H1 (cell line): ENCODE measurements around the gene DRC1. TPM values are rescaled to one million over a fixed set of nuclear protein-coding genes. Genes with fewer than 3 reads are reported as not detected.

Experiments used
- CTCF ChIA-PET: fragments of 300-600 bp; sonication (Branson Sonifier 250); formaldehyde crosslinking; loops from one replicate; lab custom pipeline; 2021; ENCODE audit not compliant: partially characterized antibody; lab: Charles Lee
- POLR2A ChIA-PET: fragments of 300-600 bp; sonication (Branson Sonifier 250); formaldehyde crosslinking; loops from one replicate; lab custom pipeline; 2021; ENCODE audit warnings: inconsistent platforms; ENCODE audit not compliant: partially characterized antibody; lab: Charles Lee
- DNase-seq, 2 experiments: peaks; one replicate each; pipeline versions ENCODE4 v3.0.0 to v3.0.0-alpha.2; 2010 to 2022; ENCODE audit warnings: low spot score in 2 of 2, low read depth in 1 of 2, mixed read lengths in 1 of 2
- FAIRE-seq: peaks from 2 replicates; lab custom pipeline; 2011; peaks lifted over from hg19 to GRCh38; lab: Jason Lieb, UNC
- H2AFZ ChIP-seq: 2 replicates; pipeline ENCODE4 v1.8.1; 2012; ENCODE audit warnings: low read length, inconsistent platforms
- H2AK5ac ChIP-seq: 2 replicates; pipeline ENCODE4 v1.6.1; 2013; ENCODE audit warnings: low read depth, low read length
- H2BK120ac ChIP-seq: replicated peaks from 2 replicates; pipeline ENCODE3; 2013; ENCODE audit warnings: low read depth, low read length, inconsistent platforms
- H2BK12ac ChIP-seq: 2 replicates; pipeline ENCODE4 v1.6.1; 2013; ENCODE audit warnings: low read depth, low read length
- H2BK15ac ChIP-seq: 2 replicates; pipeline ENCODE4 v1.6.1; 2013; ENCODE audit warnings: low read length
- H2BK20ac ChIP-seq: 2 replicates; pipeline ENCODE4 v1.6.1; 2013; ENCODE audit warnings: low read length
- H2BK5ac ChIP-seq: 2 replicates; pipeline ENCODE4 v1.6.1; 2013; ENCODE audit warnings: low read depth, low read length
- H3K14ac ChIP-seq: 2 replicates; pipeline ENCODE4 v1.6.1; 2013; ENCODE audit warnings: inconsistent platforms; ENCODE audit not compliant: insufficient read length
- H3K18ac ChIP-seq: 2 replicates; pipeline ENCODE4 v1.6.1; 2013; ENCODE audit warnings: low read length; ENCODE audit errors: extremely low read depth
- H3K23ac ChIP-seq: 2 replicates; pipeline ENCODE4 v1.6.1; 2013; ENCODE audit warnings: inconsistent platforms; ENCODE audit not compliant: insufficient read length
- H3K23me2 ChIP-seq: 2 replicates; pipeline ENCODE4 v1.6.1; 2013; ENCODE audit warnings: low read depth, low read length
- H3K27ac ChIP-seq: 2 replicates; pipeline ENCODE4 v1.6.1; 2011; ENCODE audit warnings: low read depth, low read length, inconsistent platforms
- H3K27me3 ChIP-seq, 4 experiments: replicated peaks in 1 of 4; 1 replicate in 1 of 4; 2 replicates in 3 of 4; pipeline versions ENCODE4 v1.6.1 to v1.8.1; 2011 to 2013; ENCODE audit warnings: low read length in 3 of 4, mild to moderate bottlenecking in 3 of 4, inconsistent platforms in 2 of 4, mixed read lengths in 2 of 4, moderate library complexity in 1 of 4; ENCODE audit not compliant: control insufficient read depth in 3 of 4, insufficient read depth in 3 of 4; ENCODE audit errors: extremely low read depth in 1 of 4
- H3K36me3 ChIP-seq, 4 experiments: 2 replicates each; pipeline versions ENCODE4 v1.6.1 to v1.8.1; 2011 to 2013; ENCODE audit warnings: mild to moderate bottlenecking in 4 of 4, low read length in 3 of 4, moderate library complexity in 2 of 4, control low read depth in 1 of 4, inconsistent platforms in 1 of 4; ENCODE audit not compliant: insufficient read depth in 4 of 4, control insufficient read depth in 2 of 4
- H3K4ac ChIP-seq: replicated peaks from 2 replicates; pipeline ENCODE3; 2013; ENCODE audit warnings: low read length, low read depth, mixed read lengths, inconsistent platforms; ENCODE audit not compliant: insufficient read length
- H3K4me1 ChIP-seq, 4 experiments: replicated peaks in 1 of 4; 1 replicate in 1 of 4; 2 replicates in 3 of 4; pipeline versions ENCODE4 v1.6.1 to v1.8.1; 2011 to 2013; ENCODE audit warnings: low read length in 3 of 4, inconsistent platforms in 2 of 4, mixed read lengths in 1 of 4; ENCODE audit not compliant: insufficient read depth in 4 of 4, control insufficient read depth in 3 of 4
- H3K4me2 ChIP-seq, 2 experiments: 2 replicates each; pipeline versions ENCODE4 v1.6.1 to v1.8.1; 2011 to 2013; ENCODE audit warnings: low read depth in 2 of 2, low read length in 2 of 2, control low read depth in 1 of 2, inconsistent platforms in 1 of 2, mild to moderate bottlenecking in 1 of 2; ENCODE audit not compliant: insufficient read depth in 1 of 2
- H3K4me3 ChIP-seq, 4 experiments: fragments of 200-600, 300-600 bp in 1 of 4; sonication (generic), shearing (Covaris generic), sonication (Bioruptor Twin) in 1 of 4; 2 replicates each; pipeline versions ENCODE4 v1.5.1 to v1.8.1; 2011 to 2016; ENCODE audit warnings: low read length in 4 of 4, low read depth in 3 of 4, control low read depth in 2 of 4, inconsistent platforms in 2 of 4, mild to moderate bottlenecking in 2 of 4, mixed read lengths in 1 of 4, moderate library complexity in 1 of 4; ENCODE audit not compliant: insufficient read depth in 2 of 4; ENCODE audit errors: extremely low read depth in 1 of 4
- H3K56ac ChIP-seq: replicated peaks from 2 replicates; pipeline ENCODE3; 2013; ENCODE audit warnings: low read depth, mild to moderate bottlenecking, mixed read lengths, low read length, inconsistent platforms; ENCODE audit not compliant: insufficient read length
- H3K79me1 ChIP-seq: 2 replicates; pipeline ENCODE4 v1.6.1; 2013; ENCODE audit warnings: low read depth, low read length, control low read depth
- H3K79me2 ChIP-seq, 2 experiments: 2 replicates each; pipeline versions ENCODE4 v1.6.1 to v1.8.1; 2012 to 2013; ENCODE audit warnings: low read length in 2 of 2, mild to moderate bottlenecking in 2 of 2, inconsistent platforms in 1 of 2; ENCODE audit not compliant: insufficient read depth in 2 of 2, control insufficient read depth in 1 of 2
- H3K9ac ChIP-seq, 4 experiments: replicated peaks in 1 of 4; 1 replicate in 1 of 4; 2 replicates in 3 of 4; pipeline versions ENCODE4 v1.6.1 to v1.8.1; 2011 to 2013; ENCODE audit warnings: low read depth in 3 of 4, low read length in 3 of 4, control low read depth in 2 of 4, mild to moderate bottlenecking in 2 of 4, moderate library complexity in 2 of 4, inconsistent platforms in 1 of 4; ENCODE audit errors: extremely low read depth in 1 of 4
- H3K9me3 ChIP-seq, 2 experiments: 2 replicates each; pipeline versions ENCODE4 v1.6.1 to v1.8.1; 2012 to 2013; ENCODE audit warnings: mild to moderate bottlenecking in 2 of 2, moderate library complexity in 2 of 2, control low read depth in 1 of 2, inconsistent platforms in 1 of 2, low read depth in 1 of 2, low read length in 1 of 2, mixed read lengths in 1 of 2; ENCODE audit not compliant: insufficient read depth in 2 of 2
- H4K20me1 ChIP-seq, 2 experiments: replicated peaks in 1 of 2; 2 replicates each; pipeline versions ENCODE3 to v1.8.1; 2011 to 2013; ENCODE audit warnings: inconsistent platforms in 2 of 2, low read length in 2 of 2, mild to moderate bottlenecking in 1 of 2; ENCODE audit not compliant: insufficient read depth in 2 of 2, control insufficient read depth in 1 of 2
- H4K5ac ChIP-seq: 2 replicates; pipeline ENCODE4 v1.6.1; 2013; ENCODE audit warnings: low read length, low read depth, mixed read lengths, inconsistent platforms; ENCODE audit not compliant: insufficient read length
- H4K8ac ChIP-seq: 2 replicates; pipeline ENCODE4 v1.8.0; 2013; ENCODE audit warnings: mild to moderate bottlenecking, moderate library complexity, low read length, inconsistent platforms; ENCODE audit not compliant: insufficient read depth; ENCODE audit errors: extremely low read depth
- H4K91ac ChIP-seq: replicated peaks from 2 replicates; pipeline ENCODE3; 2013; ENCODE audit warnings: low read length, mixed read lengths, inconsistent platforms; ENCODE audit not compliant: insufficient read length
- ASH2L ChIP-seq: fragments of 200-600, 300-600 bp; sonication (generic); IDR thresholded peaks from one replicate; pipeline ENCODE4 v1.7.1; 2017; ENCODE audit warnings: low read length
- CTBP2 ChIP-seq: IDR thresholded peaks from 2 replicates; pipeline ENCODE4 v1.7.0; 2011; ENCODE audit warnings: borderline replicate concordance, mild to moderate bottlenecking, moderate library complexity, mixed read lengths, low read length; ENCODE audit not compliant: insufficient read depth, insufficient read length
- E2F6 ChIP-seq: IDR thresholded peaks from 2 replicates; pipeline ENCODE4 v1.6.1; 2012; ENCODE audit warnings: inconsistent platforms
- FOSL1 ChIP-seq: IDR thresholded peaks from 2 replicates; pipeline ENCODE4 v1.6.1; 2011; ENCODE audit warnings: mild to moderate bottlenecking, low read depth, low read length, moderate library complexity; ENCODE audit not compliant: insufficient read depth
- GTF2F1 ChIP-seq: IDR thresholded peaks from 2 replicates; pipeline ENCODE4 v1.6.1; 2012; ENCODE audit warnings: low read depth, low read length, improper control_type of control experiment, borderline replicate concordance
- JUN ChIP-seq: IDR thresholded peaks from 2 replicates; pipeline ENCODE4 v1.6.1; 2011; ENCODE audit warnings: low read depth, mild to moderate bottlenecking, improper control_type of control experiment, low read length
- KDM4A ChIP-seq: IDR thresholded peaks from one replicate; pipeline ENCODE4 v1.7.1; 2012; ENCODE audit warnings: low read depth, mild to moderate bottlenecking, moderate library complexity, low read length, inconsistent platforms; ENCODE audit not compliant: severe bottlenecking
- NANOG ChIP-seq: IDR thresholded peaks from 2 replicates; pipeline ENCODE4 v1.6.1; 2011; ENCODE audit warnings: low read length, low read depth, mild to moderate bottlenecking, inconsistent platforms; ENCODE audit not compliant: insufficient read depth, poor library complexity, severe bottlenecking
- RAD21 ChIP-seq, 2 experiments: IDR thresholded peaks in 1 of 2; conservative IDR thresholded peaks in 1 of 2; 2 replicates each; pipeline ENCODE4 v1.6.1; 2011; ENCODE audit warnings: low read depth in 2 of 2, low read length in 2 of 2, improper control_type of control experiment in 1 of 2, inconsistent platforms in 1 of 2, mild to moderate bottlenecking in 1 of 2, moderate library complexity in 1 of 2
- TBP ChIP-seq: IDR thresholded peaks from 2 replicates; pipeline ENCODE4 v1.6.1; 2011; ENCODE audit warnings: low read depth, low read length, improper control_type of control experiment
- TCF12 ChIP-seq: IDR thresholded peaks from 2 replicates; pipeline ENCODE4 v1.6.1; 2011; ENCODE audit warnings: low read depth, mild to moderate bottlenecking, low read length
- WGBS, 2 experiments: shearing (Covaris generic) in 1 of 2; methylation state at CpG; one replicate each; pipeline versions ENCODE4 v1.1.6 to v1.1.7; 2013 to 2015; ENCODE audit warnings: low lambda C conversion rate in 2 of 2, mixed read lengths in 2 of 2, inconsistent platforms in 1 of 2, low coverage in 1 of 2, missing lambda C conversion rate in 1 of 2; ENCODE audit not compliant: insufficient replicate concordance in 2 of 2, insufficient coverage in 1 of 2, insufficient read length in 1 of 2; ENCODE audit errors: extremely low coverage in 1 of 2, missing lambda C conversion rate in 1 of 2; 5-methylcytosine and 5-hydroxymethylcytosine counted together
- polyA plus RNA-seq, 7 experiments: library from polyadenylated mRNA; depleted of rRNA in 3 of 7; stranded (reverse) in 5 of 7; unstranded in 2 of 7; fragments of >200 nt in 5 of 7; fragments of 200-250 nt in 2 of 7; gene quantifications; 1 replicate in 5 of 7; 2 replicates in 1 of 7; 4 replicates in 1 of 7; pipeline versions ENCODE4 v1.2.1 to v1.2.3, GENCODE V29; 2011 to 2013; ENCODE audit warnings: missing spikeins in 2 of 7, mixed read lengths in 2 of 7
- total RNA-seq: library from RNA; stranded (reverse); fragmentation: NEBNext Ultra II Directional; extraction: Animal tissue kit (Norgen Biotek cat#: 25700); gene quantifications from 2 replicates; pipeline ENCODE4 v1.2.1, GENCODE V29; 2021
- TF ChIP-seq, protein P1 (sequence below): IDR thresholded peaks from 2 replicates; pipeline ENCODE4 v1.6.1; 2012; ENCODE audit warnings: inconsistent platforms

Gene DRC1
- total and polyA plus RNA-seq, 2 of the 8 experiments (the other 6 are each of a cell fraction or from before 2014, with no cell fraction given) = 0.08 TPM; not detected in 1

DNA sequence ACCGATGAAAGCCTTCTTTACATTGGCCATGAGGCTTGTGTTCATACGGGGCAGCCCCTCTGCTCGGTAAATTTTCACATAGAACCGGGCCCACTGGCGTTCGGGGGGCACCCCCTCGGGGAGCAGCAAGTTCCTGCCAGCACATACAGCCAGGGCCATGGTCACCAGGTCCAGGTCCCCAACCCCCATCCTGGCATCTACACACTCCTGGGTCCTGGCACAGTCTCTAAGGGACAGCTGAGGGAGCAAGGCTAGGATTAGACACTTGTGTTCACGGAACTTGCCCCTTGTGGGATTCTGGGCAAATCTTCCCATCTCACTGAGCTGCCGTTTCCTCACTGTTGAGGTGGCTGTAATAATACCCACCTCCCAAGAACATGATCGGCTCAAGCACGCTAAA is 81.8 kb downstream of the DRC1 start:
- Histone ChIP-seq H4K8ac (no peak overlapping the region), H3K9me3 (no peaks in the 10 kb centered on the region), H3K27me3 (no peaks in the 10 kb centered on the region), H4K20me1 (peaks cover 0 to 7% of the 10 kb centered on the region in 2 experiments), H4K5ac (no peak overlapping the region), H3K27ac (no peak overlapping the region), H3K4me2 (no peak overlapping the region), H2AK5ac (no peak overlapping the region), H3K79me2 (no peaks in the 10 kb centered on the region), H3K79me1 (no peaks in the 10 kb centered on the region), H3K4ac (no peak overlapping the region), H3K23ac (no peak overlapping the region), H2BK20ac (no peak overlapping the region), H2AFZ (no peak overlapping the region), H3K4me3 (no peak overlapping the region), H3K56ac (no peak overlapping the region), H3K9ac (no peak overlapping the region), H2BK12ac (no peak overlapping the region), H3K36me3 (no peaks in the 10 kb centered on the region), H4K91ac (no peak overlapping the region), H2BK5ac (peak overlapping the region; percentile 47; the same call in 1 of the 2 replicates), H2BK15ac (no peak overlapping the region), H3K14ac (no peak overlapping the region), H2BK120ac (no peak overlapping the region), H3K23me2 (peaks cover 5% of the 10 kb centered on the region; the same call in 1 of the 2 replicates), H3K4me1 (no peaks in the 10 kb centered on the region; a peak in 1 of 7 replicates), H3K18ac (no peak overlapping the region)
- POLR2A ChIA-PET = no interaction called here
- no peak for DNase-seq
- 91% methylated on average over 11 of the region's 11 CpGs; no CpG with 5 or more reads in 1 of the 2 experiments for WGBS, 2 experiments
- no peak for FAIRE-seq
- TF ChIP-seq NANOG (no peak), CTBP2 (no peak), KDM4A (no peak), TCF12 (no peak), JUN (no peak), E2F6 (no peak), ASH2L (no peak), TBP (no peak), FOSL1 (no peak), GTF2F1 (no peak), RAD21 (IDR thresholded peaks at IDR 0.05 in 1 of 2, conservative IDR thresholded peaks at IDR 0.05 in 1 of 2; ENCODE audit: low read depth in 2 of 2, low read length in 2 of 2) (no peak)
- TF ChIP-seq, protein P1, sequence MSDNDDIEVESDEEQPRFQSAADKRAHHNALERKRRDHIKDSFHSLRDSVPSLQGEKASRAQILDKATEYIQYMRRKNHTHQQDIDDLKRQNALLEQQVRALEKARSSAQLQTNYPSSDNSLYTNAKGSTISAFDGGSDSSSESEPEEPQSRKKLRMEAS = no peak
- CTCF ChIA-PET = interaction anchor here (1.0 to 3.4 kb wide), 4 partner anchors 13 to 20 kb away, joined by 3 to 14 read pairs (median 3); no protein-coding TSS in a partner anchor
